ENCODE measurements around the gene MCF2L2. TPM values are rescaled to one million over a fixed set of nuclear protein-coding genes. Genes with fewer than 3 reads are reported as not detected.

The MCF2L2 gene
- total RNA-seq, 1 donor from 2014 or later: 2.6 TPM

DNA sequence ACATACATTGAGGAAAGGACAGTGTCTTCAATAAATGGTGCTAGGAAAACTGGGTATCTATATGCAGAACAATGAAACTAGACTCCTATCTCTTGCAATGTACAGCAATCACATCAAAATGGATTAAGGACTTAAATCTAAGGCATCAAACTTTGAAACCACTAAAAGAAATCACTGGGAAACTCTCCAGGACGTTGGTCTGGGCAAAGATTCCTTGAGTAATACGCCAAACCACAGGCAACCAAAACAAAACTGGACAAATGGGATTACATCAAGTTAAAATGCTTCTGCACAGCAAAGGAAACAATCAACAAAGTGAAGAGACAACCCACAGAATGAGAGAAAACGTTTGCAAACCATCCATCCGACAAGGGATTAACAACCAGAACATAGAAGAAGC is 280.4 kb downstream of the MCF2L2 start:
- DNase-seq (ENCODE audit: low spot score) (no peak), ATAC-seq (no peak)
- intact Hi-C loops (cut with DNase I): no loop called here

DNA sequence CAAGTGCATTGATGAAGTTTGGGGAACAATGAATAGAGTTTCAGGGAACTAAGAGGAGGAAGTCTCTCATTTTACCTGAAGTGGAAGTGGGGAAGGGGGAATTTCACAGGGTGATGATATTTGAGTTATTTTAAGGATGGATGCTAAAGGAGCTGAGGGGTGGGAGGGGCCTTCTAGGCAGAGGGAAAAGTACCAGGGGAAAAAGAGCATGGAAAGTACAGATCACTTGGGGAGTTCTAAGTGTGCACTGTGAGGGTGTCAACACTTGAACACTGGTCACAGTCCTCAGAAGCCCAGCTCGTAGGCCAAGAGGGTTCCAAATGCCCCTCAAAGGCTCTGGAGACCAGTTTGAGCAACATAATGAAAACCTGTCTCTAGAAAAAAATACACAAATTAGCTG is 284.1 kb downstream of the MCF2L2 start:
- ATAC-seq (no peak), DNase-seq (ENCODE audit: low spot score) (no peak)
- intact Hi-C loops (cut with DNase I): no loop called here

DNA sequence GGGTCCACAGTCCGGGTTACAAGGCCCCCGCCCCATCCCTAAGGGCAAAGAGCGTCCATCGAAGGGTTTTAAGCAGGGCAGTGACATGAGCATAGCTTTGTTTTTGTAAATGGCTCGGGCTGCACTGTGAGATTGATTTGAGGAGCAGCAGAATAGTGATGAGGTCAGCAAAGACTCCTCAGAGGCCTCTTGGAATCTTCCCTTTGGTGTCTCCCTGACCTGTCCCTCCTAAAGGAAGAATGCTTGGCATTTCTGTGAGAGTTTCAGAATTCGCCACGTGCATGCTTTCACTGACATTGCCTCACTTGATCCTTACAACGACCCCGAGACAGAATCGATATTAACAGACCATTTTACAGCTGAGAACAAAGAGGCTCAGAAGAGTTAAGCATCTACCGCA is 286.2 kb downstream of the MCF2L2 start:
- intact Hi-C loops (cut with DNase I): no loop called here
- DNase-seq (ENCODE audit: low spot score) (no peak), ATAC-seq (no peak)

DNA sequence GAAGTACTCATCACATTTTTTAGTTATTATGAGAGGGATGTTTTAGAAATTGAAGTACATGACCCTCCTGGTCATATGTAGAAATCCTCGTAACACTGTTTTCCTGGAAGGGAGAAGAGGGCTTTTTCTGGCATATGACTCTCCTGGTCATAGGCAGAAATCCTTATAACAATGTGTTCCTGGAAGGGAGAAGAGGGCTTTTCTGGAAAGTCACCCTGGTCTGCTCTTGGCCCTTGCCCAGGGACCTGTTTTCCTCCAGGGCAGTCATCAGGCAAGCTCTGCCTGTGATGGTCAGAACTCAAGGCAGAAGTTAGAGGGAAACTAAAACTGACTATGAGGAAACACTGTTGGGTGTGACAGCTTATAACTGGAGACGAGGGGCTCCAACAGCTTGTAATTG is 293.6 kb downstream of the MCF2L2 start:
- ATAC-seq (no peak), DNase-seq (ENCODE audit: low spot score) (no peak)
- intact Hi-C loops (cut with DNase I): loop anchor here (10.0 kb wide), 1 partner anchor 50 kb away; no protein-coding TSS in a partner anchor

DNA sequence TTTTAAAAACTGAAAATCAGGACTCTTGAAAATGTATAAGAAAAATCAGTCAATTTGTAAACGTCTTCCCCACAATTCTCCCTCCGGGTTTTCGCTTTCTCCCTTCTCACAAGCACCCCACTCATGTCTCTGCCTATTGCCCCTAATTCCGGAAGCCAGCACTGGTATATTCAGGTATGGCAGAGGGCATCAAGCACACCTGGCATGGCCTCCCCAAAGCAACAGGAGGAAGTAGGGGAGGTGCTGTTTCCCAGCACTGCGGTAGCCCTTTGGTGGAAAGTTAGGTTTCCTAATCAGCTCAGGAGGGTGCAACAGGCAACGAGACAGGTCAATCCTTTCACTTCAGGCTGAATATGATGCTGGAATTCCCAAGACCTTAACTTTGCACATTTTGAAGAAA is 296.0 kb downstream of the MCF2L2 start:
- intact Hi-C loops (cut with DNase I): loop anchor here (10.0 kb wide), 1 partner anchor 52 kb away; no protein-coding TSS in a partner anchor
- DNase-seq (ENCODE audit: low spot score) (no peak), ATAC-seq (no peak)

DNA sequence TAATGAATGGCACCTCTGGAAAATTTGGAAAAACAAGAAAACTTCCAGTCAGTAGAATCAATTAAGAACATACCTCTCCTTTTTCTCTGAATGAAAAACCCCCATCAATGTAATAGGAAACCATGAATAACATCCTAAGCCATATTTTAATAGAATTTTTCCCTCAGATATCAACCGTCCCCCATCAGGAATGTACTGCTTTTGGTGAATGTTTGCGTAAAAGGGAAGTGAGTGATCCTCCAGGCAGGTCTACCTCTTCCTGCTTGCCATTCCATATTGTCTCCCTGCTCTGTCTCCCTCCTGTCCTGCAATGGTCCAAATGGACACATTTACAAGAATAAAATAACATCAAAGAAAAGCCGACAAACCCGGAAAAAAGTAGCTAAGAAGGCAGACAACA is 296.7 kb downstream of the MCF2L2 start:
- DNase-seq (ENCODE audit: low spot score) (no peak), ATAC-seq (no peak)
- intact Hi-C loops (cut with DNase I): loop anchor here (10.0 kb wide), 1 partner anchor 53 kb away; no protein-coding TSS in a partner anchor

DNA sequence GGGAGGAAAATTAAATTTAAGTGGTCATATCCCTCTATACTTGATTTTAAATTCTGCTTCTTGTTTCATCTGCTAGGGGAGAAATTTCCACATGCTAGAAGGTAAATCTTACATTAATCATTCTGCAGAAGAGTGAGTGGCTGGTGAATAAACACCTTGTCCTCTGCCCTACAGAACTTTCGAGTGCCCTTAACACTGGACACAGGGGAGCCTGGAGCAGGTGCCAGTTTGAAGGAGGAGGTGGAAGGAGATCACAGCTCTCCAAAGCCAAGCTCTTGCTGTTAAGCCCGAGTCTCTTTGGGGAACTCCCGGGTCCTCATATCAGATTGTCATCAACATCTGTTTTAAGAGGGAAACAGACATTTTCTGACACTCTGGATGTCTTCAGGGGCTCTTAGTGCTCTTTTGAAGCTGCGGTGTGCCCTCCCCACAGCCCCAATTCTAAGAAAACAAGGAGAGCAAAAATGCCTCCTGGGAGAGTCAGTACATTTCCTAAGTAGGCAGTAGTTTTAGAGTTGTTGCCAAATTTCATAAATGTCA is 297.2 kb downstream of the MCF2L2 start:
- intact Hi-C loops (cut with DNase I): loop anchor here (10.0 kb wide), 1 partner anchor 54 kb away; no protein-coding TSS in a partner anchor
- DNase-seq (ENCODE audit: low spot score) (no peak), ATAC-seq (no peak)

DNA sequence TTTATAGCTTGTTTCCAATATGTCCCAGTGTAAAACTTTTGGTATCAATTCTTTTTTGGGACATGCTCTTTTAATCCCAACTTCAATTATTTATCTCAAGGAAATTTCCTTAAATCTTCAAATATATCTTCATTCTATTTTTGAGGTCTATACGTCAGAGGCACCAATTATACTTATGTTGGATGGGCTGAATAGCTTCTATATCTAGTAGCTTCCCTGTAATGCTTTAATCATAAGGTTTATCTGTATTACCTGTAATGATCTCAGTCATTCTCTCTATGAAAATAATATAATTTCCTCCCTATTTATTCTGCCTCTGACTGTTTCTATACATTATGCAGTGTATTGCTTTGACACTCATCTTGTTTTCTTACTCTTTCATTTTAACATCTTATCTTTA is 299.2 kb downstream of the MCF2L2 start:
- intact Hi-C loops (cut with DNase I): loop anchor here (10.0 kb wide), 1 partner anchor 256 kb away; no protein-coding TSS in a partner anchor
- no peak for ATAC-seq
- DNase-seq (ENCODE audit: low spot score): no peak

DNA sequence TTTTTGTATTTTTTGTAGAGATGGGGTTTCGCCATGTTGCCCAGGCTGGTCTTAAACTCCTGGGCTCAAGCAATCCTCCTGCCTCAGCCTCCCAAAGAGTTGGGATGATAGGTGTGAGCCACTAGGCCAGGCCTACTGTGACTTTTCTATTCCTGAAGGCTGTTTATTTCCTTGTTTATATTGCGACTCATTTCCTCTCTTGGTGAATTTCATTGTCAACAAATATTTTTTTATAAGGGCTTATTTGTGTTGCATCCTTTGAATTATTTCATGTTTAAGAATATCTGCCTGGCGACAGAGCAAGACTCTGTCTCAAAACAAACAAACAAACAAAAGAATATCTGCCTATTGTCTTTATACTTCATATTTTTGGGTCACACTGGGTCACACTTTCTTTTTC is 299.7 kb downstream of the MCF2L2 start:
- no peak for DNase-seq (ENCODE audit: low spot score)
- ATAC-seq: no peak
- intact Hi-C loops (cut with DNase I): loop anchor here (10.0 kb wide), 1 partner anchor 256 kb away; no protein-coding TSS in a partner anchor

Other genes starting within 250 kb of the MCF2L2 start
- gene B3GNT5, start 175.4 kb downstream of the MCF2L2 start, total RNA-seq: 30.3 TPM
- 4.7 TPM for gene KLHL6, start 127.1 kb upstream of the MCF2L2 start, total RNA-seq
- 70.9 TPM for gene KLHL24, start 207.0 kb upstream of the MCF2L2 start, total RNA-seq